ENCODE data around the gene NAV2.

DNA sequence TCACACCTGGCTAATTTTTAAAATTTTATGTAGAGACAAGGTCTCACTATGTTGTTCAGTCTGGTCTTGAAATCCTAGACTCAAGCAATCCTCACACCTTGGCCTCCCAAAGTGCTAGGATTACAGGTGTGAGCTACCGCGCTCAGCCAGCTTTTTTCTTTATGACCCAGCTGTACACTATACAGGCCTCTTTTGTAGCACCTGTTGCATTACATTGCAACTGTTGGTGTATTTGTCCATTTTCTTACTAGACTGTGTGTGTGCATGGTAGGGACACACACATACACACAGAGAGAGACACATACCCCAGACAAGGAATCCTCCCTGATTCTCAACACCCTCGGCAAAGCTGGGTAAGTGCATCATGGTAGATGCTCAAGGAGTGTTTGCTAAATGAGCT is 61.7 kb downstream of the NAV2 start:
- TF ChIP-seq, protein P1, sequence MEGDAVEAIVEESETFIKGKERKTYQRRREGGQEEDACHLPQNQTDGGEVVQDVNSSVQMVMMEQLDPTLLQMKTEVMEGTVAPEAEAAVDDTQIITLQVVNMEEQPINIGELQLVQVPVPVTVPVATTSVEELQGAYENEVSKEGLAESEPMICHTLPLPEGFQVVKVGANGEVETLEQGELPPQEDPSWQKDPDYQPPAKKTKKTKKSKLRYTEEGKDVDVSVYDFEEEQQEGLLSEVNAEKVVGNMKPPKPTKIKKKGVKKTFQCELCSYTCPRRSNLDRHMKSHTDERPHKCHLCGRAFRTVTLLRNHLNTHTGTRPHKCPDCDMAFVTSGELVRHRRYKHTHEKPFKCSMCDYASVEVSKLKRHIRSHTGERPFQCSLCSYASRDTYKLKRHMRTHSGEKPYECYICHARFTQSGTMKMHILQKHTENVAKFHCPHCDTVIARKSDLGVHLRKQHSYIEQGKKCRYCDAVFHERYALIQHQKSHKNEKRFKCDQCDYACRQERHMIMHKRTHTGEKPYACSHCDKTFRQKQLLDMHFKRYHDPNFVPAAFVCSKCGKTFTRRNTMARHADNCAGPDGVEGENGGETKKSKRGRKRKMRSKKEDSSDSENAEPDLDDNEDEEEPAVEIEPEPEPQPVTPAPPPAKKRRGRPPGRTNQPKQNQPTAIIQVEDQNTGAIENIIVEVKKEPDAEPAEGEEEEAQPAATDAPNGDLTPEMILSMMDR (IDR thresholded peaks at IDR 0.05): no peak
- no peak for TF ChIP-seq POLR2AphosphoS5 (IDR thresholded peaks at IDR 0.05)
